Activated CD4-positive, CD25-positive, alpha-beta regulatory T cell treated with anti-CD3 and anti-CD28 coated beads, Interleukin-2, amount 50 U/mL, for 24 hours (primary cell): ENCODE results near the gene OPHN1.
"Not testable (repeated sequence)": the region's sequence is repeated elsewhere in the genome, so short reads cannot be mapped to it uniquely, and the experiment has no call there.

Experiments used
- ATAC-seq, 2 donors: fragments of 150-1000 bp; cut with Tn5 transposase; one replicate each; pipeline ENCODE4 v1.10.0; 2021; ENCODE audit warnings: mild to moderate bottlenecking in 1 of 2, moderate library complexity in 1 of 2

The OPHN1 gene

DNA sequence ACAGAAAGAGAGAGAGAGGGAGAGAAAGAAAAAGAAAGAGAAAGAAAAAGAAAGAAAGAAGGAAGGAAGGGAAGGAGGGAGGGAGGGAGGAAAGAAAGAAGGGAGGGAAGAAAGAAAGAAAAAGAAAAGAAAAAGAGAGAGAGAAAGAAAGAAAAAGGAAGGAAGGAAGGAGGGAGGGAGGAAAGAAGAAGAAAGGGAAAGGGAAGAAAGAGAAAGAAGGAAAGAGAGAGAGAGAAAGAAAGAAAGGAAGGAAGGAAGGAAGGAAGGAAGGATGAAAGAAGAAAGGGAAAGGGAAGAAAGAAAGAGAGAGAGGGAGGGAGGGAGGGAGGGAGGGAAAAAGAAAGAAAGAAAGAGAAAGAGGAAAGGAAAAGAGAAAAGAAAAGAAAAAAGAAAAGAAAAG lies 10.8 kb downstream of the OPHN1 start:
- ATAC-seq = no peak

DNA sequence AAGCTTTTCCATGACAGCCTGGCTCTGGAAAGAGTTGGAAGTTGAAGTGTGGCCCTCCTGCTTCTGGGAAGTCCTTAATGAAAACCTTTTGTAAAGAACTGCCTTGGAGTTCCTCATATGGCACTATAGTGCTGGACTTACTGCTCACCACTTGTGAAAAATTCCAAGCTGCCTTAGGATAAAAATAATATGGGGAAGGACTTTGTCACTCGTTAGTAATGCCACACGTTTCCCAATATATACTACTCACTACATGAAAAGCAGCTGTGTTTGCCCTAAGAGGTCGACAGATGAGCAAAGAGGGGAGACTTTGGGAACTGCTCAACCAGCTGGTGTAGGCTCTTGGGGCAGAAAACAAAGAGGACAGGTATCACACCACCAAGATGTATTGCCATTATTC lies 11.7 kb downstream of the OPHN1 start:
- ATAC-seq = no peak

DNA sequence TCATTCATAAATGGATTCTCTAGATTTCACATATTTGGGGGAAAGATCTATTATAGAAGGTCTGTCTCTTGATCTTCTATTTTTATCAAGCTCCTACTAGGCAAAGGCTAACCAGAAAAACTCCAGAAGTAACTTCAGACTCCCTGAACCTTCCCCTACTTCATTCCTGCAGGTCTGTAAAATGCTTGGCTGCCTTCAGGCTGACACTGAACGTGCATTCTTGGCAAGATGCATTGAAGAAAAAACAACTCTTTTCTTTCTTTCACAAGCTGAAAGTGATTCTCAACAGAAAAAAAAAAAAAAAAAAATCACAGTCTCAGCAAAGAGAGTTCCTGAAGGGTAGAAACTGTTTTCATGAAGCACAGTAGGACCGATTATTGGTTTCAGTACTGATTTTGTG lies 12.7 kb downstream of the OPHN1 start:
- no peak for ATAC-seq

DNA sequence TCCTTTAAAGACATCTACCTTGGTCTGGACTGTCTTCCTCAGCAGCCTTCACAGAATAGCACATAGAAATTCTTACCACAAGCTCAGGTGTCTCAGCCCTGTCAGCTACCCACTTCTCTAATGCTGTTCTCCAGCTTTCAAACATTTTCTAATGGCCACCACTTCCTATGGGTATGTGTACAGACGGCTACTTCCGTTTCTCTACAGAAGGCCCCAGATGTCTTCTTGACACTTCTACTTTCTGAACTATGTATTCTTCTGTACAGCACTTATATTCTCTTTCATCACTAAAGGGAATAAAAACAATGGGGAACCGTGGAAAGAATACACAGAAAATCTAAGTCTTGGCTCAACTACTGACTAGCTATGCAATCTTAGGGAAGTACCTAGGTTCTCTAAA lies 13.3 kb downstream of the OPHN1 start:
- no peak for ATAC-seq

DNA sequence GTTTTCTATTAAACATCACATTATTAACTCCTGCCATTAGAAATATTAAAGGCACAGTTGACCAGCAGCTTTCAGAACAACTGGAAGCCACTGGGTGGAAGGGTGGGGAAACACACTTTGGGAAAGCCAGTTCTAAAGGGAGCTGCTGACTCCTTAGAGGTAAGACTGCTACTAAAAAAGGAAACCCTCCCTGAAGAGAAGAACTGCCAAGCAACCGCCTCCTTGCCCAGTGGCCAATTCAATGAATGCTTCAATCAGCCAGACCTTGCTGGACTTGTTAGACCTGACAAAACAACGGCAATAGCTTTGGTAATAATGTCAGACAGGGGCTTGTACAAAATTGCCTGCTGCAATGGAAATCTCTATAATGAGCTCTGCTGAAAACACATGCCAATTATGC lies 15.6 kb downstream of the OPHN1 start:
- no peak for ATAC-seq

DNA sequence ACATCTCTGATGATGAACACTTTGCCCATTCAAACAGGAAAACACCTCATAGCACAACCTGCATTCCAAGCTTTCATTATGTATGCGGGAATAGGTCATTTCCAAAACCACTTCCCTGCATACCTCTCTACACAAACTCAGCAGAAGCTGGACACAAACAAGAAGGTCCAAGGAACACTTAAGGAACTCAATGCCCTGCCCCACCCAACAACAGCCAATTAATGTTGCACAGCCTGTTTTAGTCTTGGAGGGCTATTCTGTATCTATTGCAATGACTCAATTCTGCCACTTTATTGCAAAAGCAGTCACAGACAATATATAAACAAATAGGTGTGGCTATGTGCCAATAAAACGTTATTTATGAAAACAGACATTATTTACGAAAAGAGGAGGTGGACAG lies 16.7 kb downstream of the OPHN1 start:
- ATAC-seq = no peak

DNA sequence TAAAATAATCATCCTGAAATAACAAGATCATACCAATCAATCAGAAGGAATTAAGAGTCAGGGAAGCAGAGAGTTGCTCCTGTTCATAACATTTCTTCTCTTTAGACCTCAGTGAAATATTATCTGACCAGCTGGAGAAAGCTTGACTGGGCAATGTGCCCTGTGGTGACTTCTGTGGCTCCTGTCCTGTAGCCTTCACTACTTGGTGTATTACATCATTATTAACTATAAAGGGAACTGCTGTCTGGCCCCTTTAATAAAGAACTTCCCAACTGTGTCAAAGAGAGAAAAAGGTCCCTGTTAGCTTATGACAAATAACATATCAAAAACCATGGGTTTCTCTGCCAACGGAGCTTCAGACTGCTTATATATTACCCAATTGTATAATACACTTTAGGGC lies 18.0 kb downstream of the OPHN1 start:
- no peak for ATAC-seq

DNA sequence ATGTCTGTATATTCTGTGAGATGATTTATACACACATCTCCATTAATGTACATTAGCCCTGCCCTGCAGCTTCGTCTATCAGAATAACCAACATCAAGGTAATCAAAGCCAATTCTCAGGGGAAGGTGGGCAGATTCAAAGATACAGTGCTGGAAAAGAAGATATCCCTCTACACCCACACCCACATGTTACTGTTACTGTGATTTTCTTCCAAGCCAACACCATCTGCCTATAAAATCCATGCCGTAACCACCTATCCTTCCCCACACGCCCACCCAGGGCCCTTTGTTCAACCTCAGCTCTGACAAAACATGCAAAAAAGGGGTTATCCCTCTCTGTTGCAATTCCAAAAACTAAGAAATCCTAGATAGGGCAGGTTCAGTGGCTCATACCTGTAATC lies 20.0 kb downstream of the OPHN1 start:
- ATAC-seq = no peak

DNA sequence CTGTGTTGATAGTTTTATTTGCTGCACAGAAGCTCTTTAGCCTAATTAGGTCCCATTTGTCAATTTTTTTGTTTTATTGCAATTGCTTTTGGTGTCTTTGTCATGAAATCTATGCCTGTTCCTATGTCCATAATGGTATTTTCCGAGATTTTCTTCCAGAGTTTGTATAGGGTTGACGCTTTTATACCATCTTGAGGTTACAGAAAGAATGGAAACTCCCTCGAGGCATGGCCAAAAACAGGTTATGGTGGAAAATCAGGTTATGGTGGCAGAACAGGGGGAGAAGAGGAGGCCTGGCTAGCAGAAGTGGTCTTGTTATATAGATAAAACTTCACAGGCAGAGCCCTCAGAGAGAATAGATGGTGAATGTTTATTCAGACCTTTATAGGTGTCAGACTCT lies 21.6 kb downstream of the OPHN1 start:
- no peak for ATAC-seq

DNA sequence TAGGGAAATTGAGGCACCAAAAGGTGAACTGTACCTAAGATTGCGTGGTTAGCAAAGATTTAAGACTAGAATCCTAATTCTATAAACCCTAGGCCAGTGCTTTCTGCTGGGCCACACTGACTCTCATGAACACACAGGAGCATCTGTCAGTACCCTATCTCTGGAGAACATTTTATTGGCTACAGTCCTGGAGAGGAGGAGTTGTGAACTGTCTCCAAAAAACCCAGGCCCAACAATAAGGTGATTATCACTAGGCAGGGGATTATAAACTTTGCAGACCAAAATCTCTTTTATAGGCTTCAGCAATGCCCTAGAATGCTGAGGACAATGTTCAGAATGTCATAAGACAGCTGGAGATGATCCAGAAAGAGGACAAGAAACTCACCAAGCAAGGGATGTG lies 24.1 kb downstream of the OPHN1 start:
- no peak for ATAC-seq

DNA sequence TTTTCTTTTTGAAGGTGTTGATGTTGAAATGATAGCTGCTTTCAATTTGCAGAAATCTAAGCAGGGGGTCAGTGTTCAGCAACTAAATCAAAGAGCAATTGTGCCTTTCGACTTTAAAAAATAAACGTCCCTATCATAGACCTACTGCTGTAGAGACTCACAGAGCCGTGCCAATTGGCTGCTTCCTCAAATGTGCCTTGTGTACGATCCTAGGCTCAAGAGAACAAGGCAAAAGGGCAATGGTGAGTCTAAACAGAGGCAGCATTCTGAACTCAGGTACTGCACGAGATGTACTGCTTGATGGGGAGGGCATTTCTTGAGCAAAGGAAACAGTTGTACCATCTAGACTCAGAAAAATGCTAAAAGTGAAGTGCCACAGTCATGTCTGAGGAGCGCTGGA lies 29.8 kb downstream of the OPHN1 start:
- ATAC-seq = no peak

DNA sequence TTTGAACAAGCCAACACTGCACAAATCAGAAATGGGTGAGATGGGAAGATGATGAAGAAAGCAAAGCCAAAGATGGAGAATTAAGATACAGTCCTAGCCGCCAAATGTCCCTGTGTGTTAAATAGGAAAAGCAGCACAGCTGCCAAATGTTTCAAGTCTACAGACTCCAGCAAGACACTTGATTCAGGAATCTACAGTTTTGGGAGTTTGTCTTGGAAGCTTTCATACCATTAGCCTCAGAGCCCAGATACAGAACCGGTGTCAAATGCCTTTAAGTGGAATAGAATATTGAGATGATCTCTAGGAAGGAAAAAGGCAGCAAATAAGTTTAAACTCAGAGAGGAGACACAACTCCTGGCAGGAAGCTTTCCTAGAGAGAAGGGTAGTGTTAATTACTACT lies 30.3 kb downstream of the OPHN1 start:
- no peak for ATAC-seq

DNA sequence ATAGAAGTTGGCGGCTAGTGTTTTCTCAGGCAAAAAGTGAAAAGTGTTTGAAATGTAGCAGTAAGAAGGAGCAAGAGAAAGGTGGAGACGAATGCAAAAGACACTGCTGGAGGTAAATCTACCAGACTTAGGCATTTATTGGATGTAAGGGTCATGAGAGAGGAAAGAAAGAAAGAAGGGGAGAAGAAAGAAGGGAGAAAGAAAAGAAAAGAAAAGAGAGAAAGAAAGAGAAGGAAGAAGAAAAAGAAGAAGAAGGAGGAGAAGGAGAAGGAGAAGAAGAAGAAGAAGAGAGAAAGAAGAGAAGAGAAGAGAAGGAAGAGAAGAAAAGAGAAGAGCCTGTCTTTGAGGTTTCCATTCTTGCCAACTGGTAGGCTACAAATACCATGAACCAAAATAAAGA lies 31.2 kb downstream of the OPHN1 start:
- no peak for ATAC-seq

DNA sequence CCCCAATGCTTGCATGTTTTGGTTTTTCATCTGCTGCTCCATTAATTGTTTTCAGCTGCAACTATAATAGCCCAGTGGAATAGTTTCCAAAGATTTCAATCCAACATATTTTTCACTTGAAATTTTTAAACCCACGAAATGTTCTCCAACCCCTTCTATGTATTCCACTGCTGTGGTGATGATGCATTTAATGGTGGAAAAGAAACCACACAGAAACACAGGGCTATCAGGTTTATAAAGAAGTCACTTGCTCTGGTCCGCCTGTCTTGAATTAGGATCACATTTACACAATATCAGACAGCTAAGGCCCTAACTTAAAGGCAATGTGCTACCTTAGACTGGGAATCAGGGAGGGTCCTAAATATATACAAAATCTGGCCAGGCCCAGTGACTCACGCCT lies 35.0 kb downstream of the OPHN1 start:
- no peak for ATAC-seq

DNA sequence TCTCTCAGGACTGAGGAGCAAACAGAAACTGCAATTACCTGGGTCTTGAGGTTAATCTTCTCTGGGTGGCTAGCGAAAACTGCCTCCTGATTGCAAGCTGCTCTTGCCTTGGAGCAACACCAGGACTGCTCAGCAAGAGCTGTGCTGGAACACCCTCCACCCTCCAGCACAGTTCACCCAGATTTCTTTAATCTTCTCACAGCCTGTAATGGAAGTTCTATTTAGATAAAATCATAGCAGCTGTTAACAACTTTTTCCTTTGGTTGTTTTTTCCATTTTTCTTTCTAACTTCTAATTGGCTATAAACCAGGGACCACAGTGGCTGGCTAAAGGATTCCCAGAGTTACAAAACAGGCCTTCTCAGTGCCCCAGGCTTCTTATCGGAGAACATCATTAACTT lies 36.3 kb downstream of the OPHN1 start:
- ATAC-seq = no peak

DNA sequence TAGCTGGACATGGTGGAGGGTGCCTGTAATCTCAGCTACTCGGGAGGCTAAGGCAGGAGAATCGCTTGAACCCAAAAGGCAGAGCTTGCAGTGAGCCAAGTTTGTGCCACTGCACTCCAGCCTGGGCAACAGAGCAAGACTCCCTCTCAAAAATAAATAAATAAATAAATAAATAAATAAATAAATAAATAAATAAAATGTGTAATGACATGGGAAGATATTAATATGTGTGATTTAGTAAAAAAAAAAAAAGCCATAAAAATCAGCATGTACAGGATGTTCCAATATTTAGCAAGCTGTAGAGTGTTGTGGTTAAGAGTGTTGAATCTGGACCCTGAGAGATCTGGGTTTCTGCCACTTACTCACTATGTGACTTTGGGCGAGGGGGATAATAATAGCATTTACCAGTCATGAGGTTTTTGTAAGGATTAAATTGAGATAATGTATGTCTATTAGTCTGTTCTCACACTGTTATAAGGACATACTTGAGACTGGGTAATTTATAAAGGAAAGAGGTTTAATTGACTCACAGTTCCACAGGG lies 43.8 kb downstream of the OPHN1 start:
- not testable (repeated sequence) for ATAC-seq

DNA sequence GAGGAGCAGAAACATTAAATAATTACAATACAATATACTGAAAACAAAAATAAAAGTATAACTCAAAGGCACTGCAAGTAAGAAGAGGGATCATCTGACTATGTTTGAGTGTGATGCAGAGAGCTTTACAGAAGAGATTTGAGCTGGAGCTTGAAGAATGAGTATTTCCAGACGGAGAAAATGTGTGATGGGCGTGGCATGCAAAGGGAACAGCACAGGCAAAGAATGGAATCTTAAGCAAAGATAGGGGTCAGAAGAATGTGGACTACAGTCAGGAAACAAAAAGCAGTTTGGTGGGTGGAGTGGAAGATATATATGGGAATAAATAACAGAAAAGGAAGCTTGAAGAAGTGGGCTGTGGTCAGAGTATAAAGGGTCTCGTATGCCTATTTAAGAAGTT lies 45.5 kb downstream of the OPHN1 start:
- no peak for ATAC-seq

DNA sequence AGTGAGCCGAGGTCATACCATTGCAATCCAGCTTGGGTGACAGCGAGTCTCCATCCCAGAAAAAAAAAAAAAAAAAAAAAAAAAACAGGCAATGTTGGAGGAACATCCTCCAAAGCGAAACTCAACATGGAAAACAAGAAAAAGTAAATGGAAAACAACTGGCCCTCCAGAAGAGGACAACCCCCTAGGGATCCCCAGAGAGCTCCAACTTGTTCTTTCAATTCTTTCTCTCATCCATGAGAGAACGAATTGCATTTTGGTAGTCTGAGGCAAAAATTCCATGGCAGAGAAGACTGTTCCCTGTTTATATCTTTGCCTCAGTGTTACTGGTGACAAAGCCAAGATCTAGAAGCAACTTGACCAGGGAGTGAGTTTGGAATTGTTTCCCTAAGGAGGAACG lies 49.8 kb downstream of the OPHN1 start:
- no peak for ATAC-seq

DNA sequence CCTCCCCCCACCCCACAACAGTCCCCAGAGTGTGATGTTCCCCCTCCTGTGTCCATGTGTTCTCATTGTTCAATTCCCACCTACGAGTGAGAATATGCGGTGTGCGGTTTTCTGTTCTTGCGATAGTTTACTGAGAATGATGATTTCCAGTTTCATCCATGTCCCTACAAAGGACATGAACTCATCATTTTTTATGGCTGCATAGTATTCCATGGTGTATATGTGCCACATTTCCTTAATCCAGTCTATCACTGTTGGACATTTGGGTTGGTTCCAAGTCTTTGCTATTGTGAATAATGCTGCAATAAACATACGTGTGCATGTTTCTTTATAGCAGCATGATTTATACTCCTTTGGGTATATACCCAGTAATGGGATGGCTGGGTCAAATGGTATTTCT lies 55.7 kb downstream of the OPHN1 start:
- ATAC-seq = not testable (repeated sequence)

DNA sequence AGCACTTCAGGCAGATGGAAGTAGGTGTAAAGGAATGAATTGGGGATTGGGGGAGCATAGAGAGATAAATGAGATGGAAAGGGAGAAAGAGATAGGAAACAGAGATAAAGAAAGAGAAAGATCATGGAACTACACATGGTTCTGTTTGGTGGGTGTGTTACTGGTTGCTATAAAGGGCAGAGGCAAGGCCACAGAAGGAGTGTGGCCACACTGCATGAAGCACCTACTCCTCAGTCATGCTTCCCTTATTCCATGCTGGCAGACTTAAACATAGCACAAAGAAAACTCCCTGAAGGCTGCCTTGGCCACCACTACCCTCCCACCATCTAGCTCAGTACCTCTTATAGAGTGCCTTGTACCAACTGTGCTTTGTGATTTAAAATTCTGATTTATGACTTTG lies 56.9 kb downstream of the OPHN1 start:
- no peak for ATAC-seq

DNA sequence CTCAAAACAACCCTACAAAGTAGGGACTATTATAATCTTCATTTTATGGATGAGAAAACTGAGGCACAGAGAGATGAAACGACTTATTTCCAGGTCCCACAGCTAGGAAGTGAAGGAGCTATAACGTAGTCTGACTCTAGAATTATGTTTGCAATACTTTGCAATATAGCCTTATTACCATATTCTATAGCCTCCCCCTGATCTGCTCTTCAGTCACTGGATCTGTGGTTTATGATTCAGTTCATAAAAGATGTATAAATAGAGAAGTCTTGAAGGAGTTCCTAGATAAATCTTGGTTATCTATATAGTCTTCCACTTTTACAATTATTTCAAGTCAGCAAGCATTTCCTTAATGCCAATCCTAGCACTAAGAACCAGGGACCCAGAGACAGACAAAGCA lies 57.5 kb downstream of the OPHN1 start:
- no peak for ATAC-seq

DNA sequence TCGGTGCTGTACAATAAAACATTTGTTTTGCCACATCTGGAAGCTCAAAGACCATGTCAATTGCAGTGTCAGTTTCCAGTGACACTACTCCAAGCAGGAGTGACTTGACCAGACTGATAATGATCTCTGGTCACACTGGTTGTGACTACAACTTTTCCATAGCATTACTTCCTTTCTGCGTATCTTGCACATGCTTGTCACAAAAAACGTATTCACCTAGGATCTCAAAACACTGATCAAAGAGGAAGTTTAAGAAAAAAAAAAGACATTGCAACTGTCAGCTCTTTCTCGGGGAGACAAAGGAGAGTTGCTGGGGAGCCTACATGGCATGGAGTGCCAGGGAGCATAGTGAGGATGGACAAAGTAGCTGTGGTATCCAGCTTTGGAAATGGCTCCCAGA lies 60.6 kb downstream of the OPHN1 start:
- no peak for ATAC-seq

DNA sequence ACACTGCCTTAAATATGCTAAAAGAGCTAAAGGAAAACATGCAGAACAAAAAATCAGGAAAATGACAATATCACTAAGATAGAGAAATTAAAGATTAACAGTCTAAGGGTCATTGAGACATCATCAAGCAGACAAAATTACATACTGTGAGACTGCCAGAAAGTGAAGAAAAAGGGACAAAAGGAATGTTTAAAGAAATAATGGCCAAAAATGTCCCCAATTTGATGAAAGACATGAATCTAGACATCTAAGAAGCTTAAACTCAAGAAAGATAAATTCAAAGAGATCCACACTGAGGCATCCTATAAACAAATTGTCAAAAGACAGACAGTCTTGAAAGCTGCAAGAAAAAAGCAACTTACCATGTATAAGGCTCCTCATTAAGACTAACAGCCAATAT lies 63.7 kb downstream of the OPHN1 start:
- no peak for ATAC-seq

DNA sequence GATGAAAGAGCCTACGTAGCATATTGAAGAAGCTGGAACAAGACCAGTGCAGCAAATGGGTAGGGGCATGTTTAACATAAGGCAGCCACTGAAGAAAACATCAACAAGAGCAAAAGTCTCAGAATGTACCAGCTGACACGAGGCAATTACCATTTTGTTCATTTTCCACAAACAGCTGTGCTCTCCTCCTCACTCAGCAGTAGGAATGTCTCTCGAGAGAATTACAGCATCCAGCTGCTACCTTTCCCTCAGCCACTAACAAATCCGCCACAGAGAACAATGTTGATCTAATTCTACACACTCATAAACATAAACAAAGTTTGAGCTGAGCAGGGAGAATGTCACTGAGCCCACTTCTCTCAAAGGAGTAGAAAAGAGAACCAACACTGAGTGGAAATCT lies 68.0 kb downstream of the OPHN1 start:
- ATAC-seq = no peak

DNA sequence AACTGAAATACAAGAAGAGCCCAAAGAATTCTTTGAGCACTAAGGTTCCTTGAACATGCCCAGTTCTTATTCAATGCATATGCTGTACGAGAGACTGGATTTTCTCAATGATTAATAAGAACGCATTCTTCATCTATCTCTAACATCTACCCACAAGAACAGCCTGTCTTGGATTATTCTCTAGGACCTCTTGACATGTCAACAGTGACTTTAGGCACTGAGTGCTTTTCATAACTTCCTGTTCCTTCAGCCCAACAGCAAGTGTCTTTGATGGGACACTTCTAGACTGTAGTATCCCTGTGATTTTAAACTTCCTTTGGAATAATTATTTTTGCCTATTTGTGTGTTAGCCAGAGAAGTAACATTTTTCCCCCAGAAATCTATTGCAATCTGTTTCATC lies 69.3 kb downstream of the OPHN1 start:
- no peak for ATAC-seq

DNA sequence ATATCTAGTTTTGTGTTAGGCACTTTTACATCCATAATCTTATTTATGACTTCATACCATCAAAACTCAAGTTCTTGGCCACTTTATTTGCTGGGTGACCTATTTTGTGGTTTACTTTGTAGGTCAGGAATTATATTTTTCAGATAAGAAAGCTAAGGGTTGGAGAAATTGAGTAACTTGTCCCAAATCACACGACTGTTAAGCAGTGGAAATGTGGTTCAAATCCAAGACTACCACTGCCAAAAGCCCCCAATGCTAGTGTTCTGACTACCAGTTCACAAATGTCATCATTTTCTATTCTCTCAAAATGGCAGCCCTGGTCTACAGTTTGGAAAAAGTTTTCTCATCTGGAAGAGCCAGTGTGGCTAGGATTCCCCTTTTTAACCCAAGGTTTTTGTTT lies 74.6 kb downstream of the OPHN1 start:
- ATAC-seq = no peak
